HG03469 (cell line): Measurements from ENCODE around the gene FOXJ1.
"Not testable (repeated sequence)": the region's sequence is repeated elsewhere in the genome, so short reads cannot be mapped to it uniquely, and the experiment has no call there.

ENCODE experiments used
- ATAC-seq: cut with Tn5 transposase; IDR thresholded peaks from one replicate; pipeline ENCODE4 v1.9.1; 2021; ENCODE audit warnings: mild to moderate bottlenecking, moderate library complexity, moderate number of reproducible peaks; ENCODE audit not compliant: unreplicated experiment

The FOXJ1 gene

GRCh38 chr17:76141212-76142038 is at the start of gene FOXJ1:
FOXJ1 (minus strand) TSS chr17:76141245; CDS start chr17:76140395, 850 bp downstream.
- no peak for ATAC-seq

GRCh38 chr17:76189741-76190140 is 48.7 kb upstream of the FOXJ1 start:
- no peak for ATAC-seq

GRCh38 chr17:76189247-76189646 is 48.2 kb upstream of the FOXJ1 start:
- ATAC-seq = no peak

DNA sequence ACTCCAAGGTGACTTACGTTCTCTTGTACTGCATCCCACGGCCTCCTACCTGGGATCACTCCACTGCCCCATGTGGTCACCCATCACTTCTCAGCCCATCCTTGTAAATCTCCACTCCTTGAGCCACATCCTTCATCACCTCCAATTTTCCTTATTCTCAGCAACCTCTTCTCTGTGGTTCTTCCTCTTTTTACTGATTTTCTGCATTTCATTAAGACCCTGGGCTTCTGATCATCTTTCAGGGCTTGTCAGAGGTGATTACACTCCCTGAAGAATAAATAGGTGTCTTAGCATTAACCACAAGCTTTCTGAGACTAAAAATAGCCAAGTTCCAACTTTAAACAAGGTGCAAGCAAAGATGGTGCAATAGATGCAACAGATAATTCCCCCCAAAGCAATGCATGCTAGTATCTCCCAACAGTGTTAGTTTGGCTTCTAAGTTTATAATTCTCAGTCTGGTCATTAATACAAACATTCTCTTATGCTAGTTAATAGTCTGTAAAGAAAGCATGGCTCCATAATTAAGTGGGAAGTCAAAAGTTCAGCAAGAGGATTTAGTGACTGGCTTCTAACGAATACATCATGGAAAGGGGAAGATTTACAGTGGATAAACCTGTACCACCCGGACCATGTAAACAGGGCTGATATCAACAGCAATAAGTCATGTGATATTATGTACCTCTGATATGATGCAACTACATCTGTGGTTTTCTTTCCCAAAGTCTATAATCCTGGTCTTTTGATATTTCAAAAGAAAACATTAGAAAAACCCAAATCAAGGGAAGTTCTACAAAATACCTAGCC is 47.4 kb upstream of the FOXJ1 start:
- ATAC-seq = no peak

- ATAC-seq = not testable (repeated sequence)
Measured at GRCh38 chr17:76186774-76187173, 45.7 kb upstream of the FOXJ1 start.

DNA sequence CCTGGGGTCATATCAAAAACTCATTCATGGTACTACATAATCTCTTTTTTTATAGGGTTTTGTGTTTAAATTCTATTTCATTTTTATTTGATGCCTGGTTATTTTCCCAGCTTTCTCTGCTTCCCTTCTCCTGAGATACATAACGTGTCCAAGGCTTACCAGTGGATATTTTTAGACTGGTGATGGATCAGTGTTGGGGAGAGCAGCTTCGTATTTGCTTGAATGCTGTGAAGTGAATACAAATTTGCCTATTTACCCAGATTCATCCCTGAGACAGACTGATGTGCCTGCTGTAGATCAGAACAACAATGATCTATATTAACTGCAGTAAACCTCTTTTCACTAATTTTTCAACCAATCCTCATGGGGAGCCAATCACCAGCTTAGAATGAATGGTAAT is 43.2 kb upstream of the FOXJ1 start:
- ATAC-seq = no peak

DNA sequence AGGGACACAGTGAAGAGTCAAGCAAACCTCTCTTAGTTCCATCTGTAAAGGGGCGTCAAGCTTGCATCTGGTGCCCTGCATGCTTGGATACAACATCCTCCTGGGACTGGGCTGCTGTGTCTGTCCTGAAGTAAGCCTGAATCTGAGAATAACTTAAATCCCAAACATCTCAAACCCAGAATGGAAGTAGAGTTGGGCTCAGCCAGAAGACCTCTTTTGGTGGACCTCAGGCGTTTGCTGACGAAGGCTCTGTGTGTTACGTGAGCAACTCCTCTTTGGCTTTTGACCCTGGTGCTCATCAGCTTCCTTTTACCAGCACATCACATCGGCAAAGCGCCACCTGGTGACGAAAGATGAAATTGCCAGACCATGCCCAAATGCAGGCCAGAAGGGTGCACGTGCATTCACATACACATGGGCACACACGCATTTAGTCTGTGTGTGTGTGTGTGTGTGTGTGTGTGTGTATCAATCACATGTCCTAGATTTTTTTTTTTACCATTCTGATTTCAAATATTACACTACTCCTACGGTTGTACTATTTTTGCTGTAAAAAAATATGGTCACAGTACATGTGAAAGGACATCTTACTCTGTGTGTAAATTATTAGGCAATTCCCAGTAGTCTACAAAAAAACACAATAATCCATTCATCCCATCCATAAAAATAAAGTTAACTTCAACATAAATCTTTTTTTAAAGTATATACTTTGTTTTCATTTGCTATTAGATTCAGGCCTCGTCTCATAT is 41.1 kb upstream of the FOXJ1 start:
- no peak for ATAC-seq

DNA sequence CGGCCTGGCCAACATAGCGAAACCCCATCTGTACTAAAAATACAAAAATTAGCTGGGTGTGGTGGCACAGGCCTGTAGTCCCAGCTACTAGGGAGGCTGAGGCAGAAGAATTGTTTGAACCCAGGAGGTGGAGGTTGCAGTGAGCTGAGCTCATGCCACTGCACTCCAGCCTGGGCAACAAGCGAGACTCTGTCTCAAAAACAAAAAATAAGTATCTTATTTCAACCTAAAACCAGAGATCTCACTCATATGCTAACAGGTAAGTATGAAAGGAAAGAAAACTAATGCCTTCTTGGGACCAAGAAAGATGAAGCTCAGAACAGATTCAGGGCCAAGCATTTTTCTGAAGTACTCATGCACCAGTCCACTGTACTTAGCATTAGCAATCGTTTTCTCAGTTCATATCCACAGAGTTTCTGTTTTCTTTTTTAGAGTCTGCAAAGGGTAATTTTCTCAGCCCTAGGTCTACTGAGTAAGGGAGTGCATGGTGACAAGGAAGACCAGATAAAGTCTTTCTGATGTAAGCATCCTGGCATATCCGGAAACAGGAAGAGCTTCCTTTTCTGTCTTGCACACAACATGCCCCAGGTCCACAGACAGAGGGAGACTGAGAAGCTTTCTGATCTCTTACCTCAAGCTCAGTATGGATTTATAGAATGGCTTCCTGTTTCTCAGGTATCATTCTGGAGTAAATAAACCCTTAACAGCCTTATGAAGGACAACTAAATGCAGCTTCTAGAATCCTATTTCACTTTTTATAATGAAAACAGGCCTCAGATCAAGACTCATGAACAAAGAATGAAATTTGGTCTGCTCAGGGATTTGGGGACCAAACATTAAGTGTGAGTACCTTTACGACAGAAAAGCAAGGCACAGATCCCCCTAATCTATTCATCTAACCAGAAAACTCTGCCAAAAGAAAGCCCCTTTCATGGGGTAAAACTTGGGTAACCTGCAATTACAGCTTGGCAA is 38.7 kb upstream of the FOXJ1 start:
- no peak for ATAC-seq

- no peak for ATAC-seq
Measured at GRCh38 chr17:76178124-76178523, 37.1 kb upstream of the FOXJ1 start.

GRCh38 chr17:76176701-76177574 is 35.9 kb upstream of the FOXJ1 start:
- ATAC-seq = no peak

GRCh38 chr17:76174037-76174436 is 33.0 kb upstream of the FOXJ1 start:
- no peak for ATAC-seq

- no peak for ATAC-seq
Measured at GRCh38 chr17:76173474-76173873, 32.4 kb upstream of the FOXJ1 start.

- ATAC-seq = no peak
Measured at GRCh38 chr17:76171706-76172105, 30.7 kb upstream of the FOXJ1 start.

DNA sequence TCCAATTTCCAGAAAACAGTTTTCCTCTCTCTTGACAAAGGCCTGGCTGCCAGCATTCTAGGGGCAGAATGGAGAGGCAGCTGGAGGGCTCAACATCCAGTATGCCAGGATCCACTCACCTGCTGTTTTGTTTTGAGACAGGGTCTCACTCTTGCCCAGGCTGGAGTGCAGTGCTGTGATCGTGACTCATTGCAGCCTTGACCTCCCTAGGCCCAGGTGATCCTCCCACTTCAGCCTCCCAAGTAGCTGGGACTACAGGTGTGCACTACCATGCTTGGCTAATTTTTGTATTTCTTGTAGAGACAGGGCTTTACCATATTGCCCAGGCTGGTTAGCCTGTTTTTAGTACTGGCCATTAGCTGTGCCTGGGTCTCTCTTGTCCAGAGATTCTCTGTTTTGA is 29.1 kb upstream of the FOXJ1 start:
- no peak for ATAC-seq

- no peak for ATAC-seq
Measured at GRCh38 chr17:76166906-76167305, 25.9 kb upstream of the FOXJ1 start.

DNA sequence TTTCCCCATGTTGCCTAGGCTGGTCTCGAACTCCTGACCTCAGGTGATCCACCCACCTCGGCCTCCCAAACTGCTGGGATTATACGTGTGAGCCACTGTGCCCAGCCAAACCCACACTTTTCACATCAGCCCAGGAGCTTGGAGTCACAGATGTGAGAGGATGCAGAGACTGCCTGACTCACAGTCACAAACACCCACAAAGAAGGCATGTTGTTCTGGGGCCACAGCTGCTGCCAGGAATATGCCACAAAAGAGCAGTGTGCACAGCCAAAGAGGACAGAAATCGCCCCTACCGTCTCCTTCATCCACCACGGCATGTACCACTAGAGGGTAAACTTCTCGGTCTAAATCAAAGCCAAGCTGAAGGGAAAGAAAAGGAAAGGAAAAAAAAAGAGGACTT is 25.1 kb upstream of the FOXJ1 start:
- no peak for ATAC-seq

GRCh38 chr17:76164331-76164730 is 23.3 kb upstream of the FOXJ1 start:
- ATAC-seq = no peak

GRCh38 chr17:76163919-76164318 is 22.9 kb upstream of the FOXJ1 start:
- no peak for ATAC-seq

DNA sequence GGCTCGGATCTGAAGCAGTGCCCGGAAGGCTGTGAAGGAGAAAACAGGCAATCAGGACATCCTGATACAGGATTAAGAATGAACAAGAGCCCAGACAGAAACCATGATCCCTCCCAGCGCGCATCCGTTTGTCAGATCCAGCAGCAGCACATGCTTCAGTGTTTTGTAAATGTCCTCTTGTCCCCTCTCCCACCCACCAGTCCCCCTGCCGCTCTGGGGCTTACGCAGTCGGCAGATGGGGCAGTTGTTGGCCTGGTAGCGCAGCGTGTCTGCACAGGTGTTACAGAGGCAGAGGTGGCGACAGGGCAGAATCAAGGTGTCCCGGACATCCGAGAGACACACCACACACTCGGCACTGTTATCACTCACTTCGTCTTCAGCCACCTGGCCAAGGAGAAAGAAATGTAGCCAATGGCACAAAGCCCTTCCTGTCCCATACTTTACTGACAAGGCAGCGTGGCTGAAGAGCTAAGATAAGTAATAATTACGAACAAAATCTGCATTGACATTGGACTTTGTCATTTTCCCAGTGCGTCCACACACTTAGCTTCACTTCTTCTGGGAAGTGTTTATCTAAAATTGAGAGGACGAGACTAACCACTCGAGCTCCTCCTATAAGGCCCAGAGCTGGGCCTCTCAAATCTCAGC is 20.7 kb upstream of the FOXJ1 start:
- ATAC-seq = no peak
